Thyroid gland (tissue), 4 donors: ENCODE measurements around the gene RCAN2. TPM values are rescaled to one million over a fixed set of nuclear protein-coding genes. Genes with fewer than 3 reads are reported as not detected.

Experiments
- DNase-seq, 2 donors: peaks; one replicate each; pipeline ENCODE4 v3.0.0-alpha.2; 2019
- H3K27ac ChIP-seq, 3 donors: fragments of 200-600 bp; sonication (generic); 1 replicate in 2 of 3; 2 replicates in 1 of 3; pipeline ENCODE4 v1.5.1; 2016 to 2019; ENCODE audit warnings: mild to moderate bottlenecking in 1 of 3, moderate library complexity in 1 of 3
- H3K27me3 ChIP-seq: fragments of 200-600 bp; sonication (generic); one replicate; pipeline ENCODE4 v1.5.1; 2019
- H3K36me3 ChIP-seq, 2 donors: fragments of 200-600 bp; sonication (generic); one replicate each; pipeline ENCODE4 v1.5.1; 2016 to 2019
- H3K4me1 ChIP-seq, 2 donors: fragments of 200-600 bp; sonication (generic); one replicate each; pipeline ENCODE4 v1.5.1; 2017 to 2019
- H3K4me3 ChIP-seq, 3 donors: fragments of 200-600 bp; sonication (generic); replicated peaks in 1 of 3; 1 replicate in 2 of 3; 2 replicates in 1 of 3; pipeline ENCODE4 v1.5.1; 2016; ENCODE audit warnings: mild to moderate bottlenecking in 1 of 3
- H3K9me3 ChIP-seq: fragments of 200-600 bp; sonication (generic); one replicate; pipeline ENCODE4 v1.5.1; 2017
- POLR2A ChIP-seq, 2 donors: fragments of 450-650 bp; IDR thresholded peaks; one replicate each; pipeline ENCODE4 v1.6.1; 2017; ENCODE audit warnings: antibody characterized with exemption in 2 of 2, mild to moderate bottlenecking in 2 of 2, moderate library complexity in 1 of 2
- WGBS, 2 donors: methylation state at CpG; one replicate each; pipeline ENCODE4 v1.1.5; 2017; 5-methylcytosine and 5-hydroxymethylcytosine counted together
- intact Hi-C: fragments of 100-400 bp; cut with DNase I; formaldehyde crosslinking; loops from one replicate; pipeline ENCODE4 v1.15.1; 2023
- total RNA-seq, 4 donors: library from RNA; depleted of rRNA; stranded (reverse); fragments of >200 nt; gene quantifications; one replicate each; pipeline ENCODE4 v1.2.3, GENCODE V29; 2016
- TF ChIP-seq, protein P1 (sequence below), 6 experiments: fragments of 200-600 bp in 3 of 6; fragments of 450-650 bp in 3 of 6; sonication (generic) in 3 of 6; IDR thresholded peaks; one replicate each; pipeline ENCODE4 v1.5.1; 2016 to 2019; ENCODE audit warnings: antibody characterized with exemption in 6 of 6, mild to moderate bottlenecking in 2 of 6, inconsistent platforms in 1 of 6, moderate library complexity in 1 of 6

Gene RCAN2
- total RNA-seq, 4 donors from 2014 or later, result 14.0 to 33.2 (median 23.3) TPM

DNA sequence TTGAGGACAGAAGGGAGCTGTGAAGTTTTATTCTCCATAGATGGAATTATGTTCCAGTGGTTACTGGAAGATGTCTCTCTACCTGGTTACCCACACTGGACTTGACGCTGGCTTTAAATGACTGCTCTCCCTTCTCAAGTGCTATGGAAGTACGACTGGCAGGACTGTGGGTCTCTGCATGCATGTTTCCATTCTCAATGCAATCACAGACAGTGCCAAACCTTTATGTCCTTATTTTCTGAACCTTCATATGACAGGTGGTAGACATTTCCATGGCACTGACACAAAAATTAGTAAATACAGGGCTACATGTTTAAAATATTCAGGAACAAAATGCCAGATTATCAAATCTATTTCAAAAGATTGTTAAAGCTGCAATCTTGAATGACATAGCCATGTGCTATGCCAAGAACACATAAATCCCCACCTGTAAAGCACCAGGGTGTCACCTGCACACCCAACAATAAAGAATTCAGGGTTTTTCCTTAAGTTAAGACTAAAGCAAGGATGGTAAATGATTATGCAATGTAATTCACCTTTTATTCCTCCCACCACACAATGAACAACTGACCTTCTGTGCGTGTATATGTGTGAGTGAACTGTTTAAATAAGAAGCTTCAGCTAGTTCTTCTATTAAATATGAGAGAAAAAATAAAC is 167.2 kb downstream of the RCAN2 start:
- Histone ChIP-seq H3K27ac (no peak overlapping the region), H3K4me1 (no peaks in the 10 kb centered on the region), H3K27me3 (no peaks in the 10 kb centered on the region), H3K9me3 (no peaks in the 10 kb centered on the region), H3K36me3 (no peaks in the 10 kb centered on the region), H3K4me3 (no peak overlapping the region)
- WGBS, 2 donors, result 85 to 86% methylated on average over 3 of the region's 3 CpGs
- TF ChIP-seq, protein P1, sequence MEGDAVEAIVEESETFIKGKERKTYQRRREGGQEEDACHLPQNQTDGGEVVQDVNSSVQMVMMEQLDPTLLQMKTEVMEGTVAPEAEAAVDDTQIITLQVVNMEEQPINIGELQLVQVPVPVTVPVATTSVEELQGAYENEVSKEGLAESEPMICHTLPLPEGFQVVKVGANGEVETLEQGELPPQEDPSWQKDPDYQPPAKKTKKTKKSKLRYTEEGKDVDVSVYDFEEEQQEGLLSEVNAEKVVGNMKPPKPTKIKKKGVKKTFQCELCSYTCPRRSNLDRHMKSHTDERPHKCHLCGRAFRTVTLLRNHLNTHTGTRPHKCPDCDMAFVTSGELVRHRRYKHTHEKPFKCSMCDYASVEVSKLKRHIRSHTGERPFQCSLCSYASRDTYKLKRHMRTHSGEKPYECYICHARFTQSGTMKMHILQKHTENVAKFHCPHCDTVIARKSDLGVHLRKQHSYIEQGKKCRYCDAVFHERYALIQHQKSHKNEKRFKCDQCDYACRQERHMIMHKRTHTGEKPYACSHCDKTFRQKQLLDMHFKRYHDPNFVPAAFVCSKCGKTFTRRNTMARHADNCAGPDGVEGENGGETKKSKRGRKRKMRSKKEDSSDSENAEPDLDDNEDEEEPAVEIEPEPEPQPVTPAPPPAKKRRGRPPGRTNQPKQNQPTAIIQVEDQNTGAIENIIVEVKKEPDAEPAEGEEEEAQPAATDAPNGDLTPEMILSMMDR (IDR thresholded peaks at IDR 0.05), result no peak
- no peak for TF ChIP-seq POLR2A (IDR thresholded peaks at IDR 0.05)
- DNase-seq, result no peak
- intact Hi-C loops, result no loop called here

DNA sequence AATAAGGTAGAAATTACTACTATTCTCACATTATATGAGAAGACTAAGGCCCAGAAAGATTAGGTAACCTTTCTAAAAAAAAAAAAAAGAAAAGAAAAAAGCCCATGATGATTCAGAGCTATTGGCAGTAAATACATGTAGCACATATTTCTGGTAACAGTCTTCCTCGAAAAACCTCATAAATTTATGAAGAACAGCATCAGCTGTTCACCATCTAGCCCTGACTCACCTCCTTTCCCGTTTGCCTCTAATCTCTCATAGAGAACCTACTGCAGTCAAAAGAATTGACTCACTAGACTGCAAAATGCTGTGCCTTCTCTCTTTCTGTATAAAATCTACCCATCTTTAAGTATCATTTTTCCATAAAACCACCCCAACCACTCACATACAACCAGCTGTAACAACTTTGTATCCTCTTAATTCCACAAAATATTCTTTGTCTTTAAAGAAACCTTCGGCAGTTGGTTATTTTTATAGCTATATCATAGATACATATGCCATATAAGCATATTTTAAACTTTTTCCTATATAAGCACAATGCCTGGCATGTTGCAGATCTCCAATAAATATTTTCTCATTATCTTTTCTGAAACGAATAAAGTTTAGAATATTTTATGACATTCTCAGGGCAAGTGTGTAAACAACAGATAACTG is 167.8 kb downstream of the RCAN2 start:
- H3K27me3 ChIP-seq, result no peaks in the 10 kb centered on the region
- intact Hi-C loops, result no loop called here
- 75 to 87% methylated on average over 4 of the region's 4 CpGs for WGBS, 2 donors
- DNase-seq, result no peak
- H3K9me3 ChIP-seq, result no peaks in the 10 kb centered on the region
- H3K4me3 ChIP-seq, result no peak overlapping the region
- H3K4me1 ChIP-seq, result no peaks in the 10 kb centered on the region
- TF ChIP-seq, protein P1 (IDR thresholded peaks at IDR 0.05), result no peak
- no peak for TF ChIP-seq POLR2A (IDR thresholded peaks at IDR 0.05)
- no peak overlapping the region for H3K27ac ChIP-seq
- H3K36me3 ChIP-seq, result no peaks in the 10 kb centered on the region

DNA sequence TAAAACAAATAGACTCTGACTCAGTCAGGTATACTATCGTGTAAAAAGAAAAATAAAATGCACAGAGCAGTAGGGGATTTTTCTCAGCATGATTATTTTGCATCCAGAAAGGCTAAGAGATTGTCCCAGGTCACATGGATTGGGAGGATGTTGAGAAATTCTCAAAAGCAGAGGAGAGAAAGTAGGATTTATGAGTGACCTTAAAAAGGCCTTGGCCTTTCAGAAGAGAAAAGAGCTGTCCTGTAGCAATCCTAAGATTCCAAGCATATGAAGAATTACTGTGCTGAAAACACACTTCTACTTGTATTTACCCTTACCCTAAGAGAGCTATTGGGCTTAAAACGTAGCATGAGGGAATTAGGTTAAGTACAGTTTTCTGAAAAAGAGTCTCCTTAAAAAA is 170.7 kb downstream of the RCAN2 start:
- no peak overlapping the region for H3K4me3 ChIP-seq
- H3K27ac ChIP-seq, result no peak overlapping the region
- no peaks in the 10 kb centered on the region for H3K9me3 ChIP-seq
- no peak for DNase-seq
- intact Hi-C loops, result no loop called here
- whole genome bisulfite sequencing, 2 donors, result 85 to 95% methylated on average over 2 of the region's 2 CpGs
- no peaks in the 10 kb centered on the region for H3K27me3 ChIP-seq
- no peaks in the 10 kb centered on the region for H3K36me3 ChIP-seq
- no peaks in the 10 kb centered on the region for H3K4me1 ChIP-seq
- TF ChIP-seq, protein P1 (IDR thresholded peaks at IDR 0.05), result no peak
- no peak for TF ChIP-seq POLR2A (IDR thresholded peaks at IDR 0.05)

DNA sequence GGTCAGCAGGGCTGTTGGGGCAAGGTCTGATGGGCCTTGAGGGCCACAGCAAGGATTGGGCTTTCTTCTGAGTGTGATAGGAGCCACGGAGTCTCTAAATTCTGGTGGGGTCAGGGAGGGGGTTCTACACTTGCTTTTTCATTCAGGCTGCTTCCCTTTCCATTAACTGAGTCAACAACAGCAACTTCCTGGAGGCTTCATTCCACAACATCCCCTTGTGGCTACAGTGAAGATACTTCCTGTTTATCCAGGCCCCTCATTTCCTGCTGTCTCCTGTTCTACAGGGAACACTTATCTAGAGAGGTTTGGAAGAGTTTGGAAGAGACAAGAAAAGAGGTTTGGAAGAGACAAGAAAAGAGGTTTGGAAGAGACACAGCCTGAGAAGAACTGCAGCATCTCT is 175.7 kb downstream of the RCAN2 start:
- Histone ChIP-seq H3K4me3 (no peak overlapping the region), H3K4me1 (no peaks in the 10 kb centered on the region), H3K9me3 (no peaks in the 10 kb centered on the region), H3K27ac (no peak overlapping the region), H3K36me3 (no peaks in the 10 kb centered on the region), H3K27me3 (no peaks in the 10 kb centered on the region)
- intact Hi-C loops, result no loop called here
- no peak for TF ChIP-seq POLR2A (IDR thresholded peaks at IDR 0.05)
- TF ChIP-seq, protein P1 (IDR thresholded peaks at IDR 0.05), result no peak
- WGBS, 2 donors, result 62 to 65% methylated on average over 1 of the region's 1 CpG
- no peak for DNase-seq

DNA sequence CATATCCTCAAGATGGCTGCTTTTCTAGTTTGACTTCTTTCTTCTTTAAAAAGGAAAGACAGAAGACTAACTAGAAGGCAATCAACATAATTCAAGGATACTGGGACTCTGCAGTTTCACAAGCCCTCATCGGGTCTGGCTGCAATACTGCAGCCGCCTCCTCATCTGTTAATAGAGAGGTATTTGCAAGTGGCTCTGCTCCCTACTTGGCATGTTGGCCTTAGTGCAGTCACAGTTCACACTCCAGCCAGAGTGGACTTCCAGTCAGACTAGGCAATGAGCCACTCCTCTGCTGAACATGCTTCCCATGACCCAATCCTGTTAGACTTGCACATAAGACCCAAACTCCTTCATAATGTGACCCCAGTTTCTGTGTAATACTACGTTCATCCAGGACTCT is 178.6 kb downstream of the RCAN2 start:
- 85% methylated on average over 3 of the region's 3 CpGs for WGBS, 2 donors
- Histone ChIP-seq H3K4me3 (no peak overlapping the region), H3K27me3 (no peaks in the 10 kb centered on the region), H3K36me3 (no peaks in the 10 kb centered on the region), H3K9me3 (no peaks in the 10 kb centered on the region), H3K4me1 (no peaks in the 10 kb centered on the region), H3K27ac (no peak overlapping the region)
- intact Hi-C loops, result no loop called here
- DNase-seq, result peak in 1 of 2 donors; percentile 3
- no peak for TF ChIP-seq POLR2A (IDR thresholded peaks at IDR 0.05)
- TF ChIP-seq, protein P1 (IDR thresholded peaks at IDR 0.05), result no peak
